DMS 273 (cell line): Measurements from ENCODE around the gene LCE1F.
A peak's percentile ranks its signal among the peaks of the same experiment; 100 is the strongest.

Experiments used
- DNase-seq: peaks from one replicate; lab custom pipeline; 2025; ENCODE audit not compliant: unreplicated experiment; lab: John Stamatoyannopoulos, UW

The LCE1F gene

DNA sequence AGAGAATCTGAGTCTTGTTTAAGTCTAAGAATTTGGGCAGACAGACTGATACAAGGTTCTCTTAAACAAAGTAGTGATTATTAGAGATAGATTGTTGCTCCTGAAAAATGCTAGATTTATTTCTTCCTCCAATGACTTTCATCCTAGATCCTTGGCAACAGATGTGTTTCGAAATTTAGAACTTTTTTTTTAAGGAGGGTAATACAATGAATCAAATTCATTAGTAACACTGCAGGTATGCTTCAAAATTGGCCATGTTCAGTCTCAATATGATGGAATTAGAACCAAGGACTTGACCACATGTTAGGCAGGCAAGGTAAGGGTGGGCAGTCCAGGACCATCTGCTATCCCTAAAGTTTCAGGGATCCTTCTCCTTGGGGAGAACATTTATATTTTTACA is 4.5 kb upstream of the LCE1F start:
- DNase-seq: no peak

- DNase-seq: no peak
These were observed 1.4 kb downstream of the LCE1F start for GRCh38 chr1:152776361-152776760.

GRCh38 chr1:152777510-152778137 is 2.7 kb downstream of the LCE1F start:
- peak; percentile 58 for DNase-seq

DNA sequence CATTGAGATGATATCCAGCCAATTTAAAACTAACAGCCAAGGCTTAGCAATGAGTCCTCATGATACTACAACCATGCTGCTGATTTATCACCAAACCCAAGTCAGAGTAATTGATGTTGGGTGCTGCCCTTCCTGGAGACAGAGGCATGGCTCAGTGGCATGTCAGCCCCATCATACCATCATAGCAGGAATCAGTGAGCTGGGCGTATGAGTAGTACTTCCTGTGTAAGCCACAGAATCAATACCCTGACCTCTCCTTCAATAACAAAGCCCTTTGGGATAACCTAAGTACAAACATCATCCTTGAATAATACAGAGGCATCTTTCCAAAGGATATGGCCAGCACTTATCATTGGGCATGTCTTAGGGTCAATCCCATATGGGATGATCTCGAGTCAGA is 8.2 kb downstream of the LCE1F start:
- no peak for DNase-seq

- no peak for DNase-seq
These were observed 11.1 kb downstream of the LCE1F start, which contains the start of gene LCE1E for GRCh38 chr1:152786077-152786476. LCE1E (plus strand) TSS chr1:152786257; CDS start chr1:152787300, 1,043 bp downstream.

DNA sequence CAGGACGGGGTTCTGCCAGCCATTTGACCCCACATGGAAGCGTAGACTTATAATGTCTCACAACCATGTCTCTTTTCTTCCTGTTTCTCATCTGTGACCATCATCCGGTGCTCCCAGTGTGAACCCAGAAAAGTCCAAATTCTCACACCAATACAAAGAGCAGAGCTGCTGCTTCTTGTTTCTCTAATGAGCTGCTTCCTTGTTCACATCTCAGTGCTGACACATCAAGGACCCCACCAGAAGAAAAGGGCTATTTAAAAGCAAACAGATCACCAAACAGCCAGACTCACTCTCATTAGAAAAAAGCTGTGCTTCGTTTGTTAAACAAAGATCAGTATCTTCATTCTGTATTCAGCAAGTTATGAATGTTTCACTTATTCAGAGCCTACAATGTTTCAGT is 20.7 kb downstream of the LCE1F start:
- no peak for DNase-seq

DNA sequence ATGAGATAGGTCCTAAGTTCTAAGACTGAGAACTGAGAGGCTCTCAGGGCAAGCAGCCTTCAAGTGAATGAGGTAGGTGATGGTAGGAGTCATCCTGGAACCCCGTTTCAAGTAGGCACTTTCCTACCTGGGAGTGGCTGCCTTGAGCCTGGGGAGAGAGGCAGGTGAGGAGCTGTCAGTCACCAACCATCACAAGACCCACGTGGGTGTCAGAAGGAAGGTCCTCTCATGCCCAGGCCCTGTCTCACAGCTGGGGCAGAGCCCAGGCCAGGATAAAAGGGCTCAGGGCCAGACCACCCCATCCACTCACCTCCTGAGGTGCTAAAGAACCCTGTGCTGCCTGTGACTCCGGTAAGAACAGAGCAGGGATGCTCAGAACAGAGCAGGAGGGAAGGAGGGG is 21.5 kb downstream of the LCE1F start, which contains the start of gene LCE1D:
Gene LCE1D, plus strand, starts transcription at position 301 of the 400 bp plus-strand sequence. CDS start 1,074 bp downstream, outside the sequence.
- DNase-seq: no peak

- no peak for DNase-seq
These were observed 26.4 kb downstream of the LCE1F start for GRCh38 chr1:152801333-152801732.

DNA sequence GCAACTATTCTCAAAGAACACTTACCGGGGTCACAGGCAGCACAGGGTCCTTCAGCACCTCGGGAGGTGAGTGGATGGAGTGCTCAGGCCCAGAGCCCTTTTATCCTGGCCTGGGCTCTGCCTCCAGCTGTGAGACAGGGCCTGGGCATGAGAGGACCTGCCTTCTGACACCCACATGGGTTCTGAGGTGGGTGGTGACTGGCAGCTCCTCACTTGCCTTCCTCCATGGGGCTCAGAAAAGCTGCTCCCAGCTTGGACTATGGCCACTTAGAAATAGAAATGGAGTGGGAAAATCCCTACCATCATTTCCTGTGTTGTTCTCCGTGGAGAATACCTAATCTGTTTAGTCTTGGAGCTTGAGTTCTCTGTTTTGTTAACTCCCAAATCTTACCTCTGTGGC is 31.6 kb downstream of the LCE1F start, which contains the start of gene LCE1C:
Gene LCE1C, minus strand, starts transcription at position 76 of the 400 bp plus-strand sequence. CDS start 1,173 bp downstream, outside the sequence.
- DNase-seq: no peak

GRCh38 chr1:152811050-152811449 is 36.1 kb downstream of the LCE1F start:
- DNase-seq: no peak

DNA sequence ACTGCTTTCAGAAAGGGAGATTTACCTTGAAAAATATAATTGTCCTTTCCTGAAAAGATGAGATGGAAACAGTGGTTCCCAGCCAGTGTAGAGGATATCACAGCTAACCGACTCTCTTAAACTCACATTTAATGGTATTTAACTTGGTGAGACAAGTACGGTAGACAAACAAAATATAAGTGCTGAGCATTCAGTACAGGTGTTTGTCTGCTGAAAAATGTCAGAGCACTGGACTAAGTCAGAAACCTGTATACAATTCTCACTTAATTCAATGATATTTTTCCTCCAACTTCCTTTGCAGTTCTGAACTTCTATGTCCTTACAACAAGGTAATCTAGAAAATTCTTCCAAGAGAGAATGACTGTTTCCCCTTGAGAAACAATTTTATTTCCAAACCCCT is 36.7 kb downstream of the LCE1F start, which contains the start of gene LCE1B:
Gene LCE1B, plus strand, starts transcription at position 301 of the 400 bp plus-strand sequence. CDS start 476 bp downstream, outside the sequence.
- DNase-seq: no peak

GRCh38 chr1:152817309-152817708 is 42.4 kb downstream of the LCE1F start:
- DNase-seq: no peak

GRCh38 chr1:152823294-152823693 is 48.4 kb downstream of the LCE1F start:
- DNase-seq: no peak

DNA sequence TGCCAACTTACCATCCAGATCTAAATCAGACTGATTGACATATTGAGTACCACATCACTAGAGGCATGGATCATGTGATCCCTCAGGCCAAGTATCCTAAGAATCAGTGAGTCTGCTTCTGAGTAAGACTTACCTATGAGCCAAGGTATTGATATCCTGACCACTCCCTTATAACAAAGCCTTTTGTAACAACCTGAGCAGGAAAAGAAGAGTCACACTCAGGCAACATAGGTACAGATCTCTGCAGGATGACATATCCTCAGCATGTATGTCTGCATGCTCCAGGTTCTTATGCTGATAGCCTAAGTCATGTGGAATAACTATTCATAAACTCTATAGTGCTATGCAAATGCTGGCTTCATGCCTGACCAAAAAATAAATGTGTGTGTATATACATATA is 50.0 kb downstream of the LCE1F start:
- DNase-seq: no peak
